ENCODE results near the gene ACACB. TPM values are rescaled to one million over a fixed set of nuclear protein-coding genes. Genes with fewer than 3 reads are reported as not detected.

Gene ACACB
- total RNA-seq, 6 experiments from 2014 or later, result 107 to 237 (median 187) TPM

DNA sequence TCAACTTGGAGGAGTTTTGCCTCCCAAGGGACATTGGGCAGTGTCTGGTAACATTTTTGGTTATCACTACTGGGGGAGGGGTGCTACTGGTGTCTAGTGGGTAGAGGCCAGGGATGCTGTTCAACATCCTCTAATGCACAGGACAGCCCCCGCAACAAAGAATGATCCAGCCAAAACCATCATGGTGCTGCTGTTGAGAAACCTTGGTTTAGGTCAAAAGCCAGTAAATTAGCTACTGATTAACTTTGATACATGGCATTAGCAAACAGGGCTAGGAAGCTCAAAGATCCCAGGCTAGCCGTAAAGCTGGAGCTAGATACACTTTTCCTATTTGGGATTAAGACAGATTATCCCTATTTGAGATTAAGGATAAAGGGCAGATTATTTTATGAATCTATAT lies 32.0 kb upstream of the ACACB start:
- WGBS (ENCODE audit: insufficient coverage, low coverage, low lambda C conversion rate, missing lambda C conversion rate), result 40% methylated on average over 2 of the region's 2 CpGs
- no peaks in the 10 kb centered on the region for H3K9me3 ChIP-seq
- DNase-seq, result peak in 1 of 3 donors; percentile 85
- peak overlapping the region in 2 of 3 donors; percentile 2 to 35 for H3K4me3 ChIP-seq
- peak; percentile 66 to 75 (median 70) for ATAC-seq
- intact Hi-C loops (cut with DNase I), result no loop called here
- no peaks in the 10 kb centered on the region for H3K27me3 ChIP-seq
- peaks cover 0 to 47% (median 18%) of the 10 kb centered on the region in 4 donors for H3K4me1 ChIP-seq
- peaks cover 0 to 33% (median 16%) of the 10 kb centered on the region in 4 donors for H3K36me3 ChIP-seq
- TF ChIP-seq, protein P1, sequence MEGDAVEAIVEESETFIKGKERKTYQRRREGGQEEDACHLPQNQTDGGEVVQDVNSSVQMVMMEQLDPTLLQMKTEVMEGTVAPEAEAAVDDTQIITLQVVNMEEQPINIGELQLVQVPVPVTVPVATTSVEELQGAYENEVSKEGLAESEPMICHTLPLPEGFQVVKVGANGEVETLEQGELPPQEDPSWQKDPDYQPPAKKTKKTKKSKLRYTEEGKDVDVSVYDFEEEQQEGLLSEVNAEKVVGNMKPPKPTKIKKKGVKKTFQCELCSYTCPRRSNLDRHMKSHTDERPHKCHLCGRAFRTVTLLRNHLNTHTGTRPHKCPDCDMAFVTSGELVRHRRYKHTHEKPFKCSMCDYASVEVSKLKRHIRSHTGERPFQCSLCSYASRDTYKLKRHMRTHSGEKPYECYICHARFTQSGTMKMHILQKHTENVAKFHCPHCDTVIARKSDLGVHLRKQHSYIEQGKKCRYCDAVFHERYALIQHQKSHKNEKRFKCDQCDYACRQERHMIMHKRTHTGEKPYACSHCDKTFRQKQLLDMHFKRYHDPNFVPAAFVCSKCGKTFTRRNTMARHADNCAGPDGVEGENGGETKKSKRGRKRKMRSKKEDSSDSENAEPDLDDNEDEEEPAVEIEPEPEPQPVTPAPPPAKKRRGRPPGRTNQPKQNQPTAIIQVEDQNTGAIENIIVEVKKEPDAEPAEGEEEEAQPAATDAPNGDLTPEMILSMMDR (IDR thresholded peaks at IDR 0.05), result no peak
- TF ChIP-seq POLR2A (IDR thresholded peaks at IDR 0.05), result peak; percentile 34
- H3K27ac ChIP-seq, result peak overlapping the region; percentile 49 to 74 (median 69)

DNA sequence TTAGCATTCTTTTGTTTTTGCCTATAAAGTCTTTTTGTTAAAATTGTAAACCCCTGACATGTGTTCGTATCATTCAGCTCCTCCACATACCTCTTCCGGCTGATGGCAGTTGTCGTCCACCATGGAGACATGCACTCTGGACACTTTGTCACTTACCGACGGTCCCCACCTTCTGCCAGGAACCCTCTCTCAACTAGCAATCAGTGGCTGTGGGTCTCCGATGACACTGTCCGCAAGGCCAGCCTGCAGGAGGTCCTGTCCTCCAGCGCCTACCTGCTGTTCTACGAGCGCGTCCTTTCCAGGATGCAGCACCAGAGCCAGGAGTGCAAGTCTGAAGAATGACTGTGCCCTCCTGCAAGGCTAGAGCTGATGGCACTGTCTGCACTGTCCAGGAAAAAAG lies 30.8 kb upstream of the ACACB start:
- H3K4me1 ChIP-seq, result peaks cover 0 to 54% (median 18%) of the 10 kb centered on the region in 4 donors
- H3K27ac ChIP-seq, result peak overlapping the region in 2 of 3 donors; percentile 69 to 74
- peak in 3 of 4 donors; percentile 25 to 59 (median 50) for ATAC-seq
- no peaks in the 10 kb centered on the region for H3K27me3 ChIP-seq
- intact Hi-C loops (cut with DNase I), result no loop called here
- DNase-seq, result peak in 1 of 3 donors; percentile 75
- H3K9me3 ChIP-seq, result no peaks in the 10 kb centered on the region
- TF ChIP-seq, protein P1 (IDR thresholded peaks at IDR 0.05), result no peak
- no peak for TF ChIP-seq POLR2A (IDR thresholded peaks at IDR 0.05)
- WGBS (ENCODE audit: insufficient coverage, low coverage, low lambda C conversion rate, missing lambda C conversion rate), result 60% methylated on average over 6 of the region's 11 CpGs
- H3K36me3 ChIP-seq, result peaks cover 0 to 33% (median 17%) of the 10 kb centered on the region in 4 donors
- peak overlapping the region in 1 of 3 donors; percentile 35 for H3K4me3 ChIP-seq

- no peaks in the 10 kb centered on the region for H3K9me3 ChIP-seq
- ATAC-seq, result peak; percentile 70 to 93 (median 88)
- WGBS (ENCODE audit: insufficient coverage, low coverage, low lambda C conversion rate, missing lambda C conversion rate), result 27% methylated on average over 5 of the region's 5 CpGs
- no peaks in the 10 kb centered on the region for H3K27me3 ChIP-seq
- H3K4me1 ChIP-seq, result peaks cover 0 to 65% (median 18%) of the 10 kb centered on the region in 4 donors
- H3K4me3 ChIP-seq, result no peak overlapping the region
- H3K27ac ChIP-seq, result peak overlapping the region in 2 of 3 donors; percentile 69 to 74
- peak; percentile 57 to 94 (median 93) for DNase-seq
- TF ChIP-seq, protein P1 (IDR thresholded peaks at IDR 0.05), result no peak
- peak; percentile 35 for TF ChIP-seq POLR2A (IDR thresholded peaks at IDR 0.05)
- H3K36me3 ChIP-seq, result peaks cover 0 to 26% (median 12%) of the 10 kb centered on the region in 4 donors
- intact Hi-C loops (cut with DNase I), result no loop called here
Observed at GRCh38 chr12:109087250-109087649, 29.1 kb upstream of the ACACB start.

- Histone ChIP-seq H3K4me3 (no peak overlapping the region), H3K27me3 (no peaks in the 10 kb centered on the region), H3K4me1 (peaks cover 0 to 73% (median 17%) of the 10 kb centered on the region in 4 donors), H3K9me3 (no peaks in the 10 kb centered on the region), H3K27ac (peak overlapping the region in 2 of 3 donors; percentile 13 to 74), H3K36me3 (peaks cover 0 to 17% (median 9%) of the 10 kb centered on the region in 4 donors)
- intact Hi-C loops (cut with DNase I), result no loop called here
- ATAC-seq, result no peak
- TF ChIP-seq, protein P1 (IDR thresholded peaks at IDR 0.05), result no peak
- TF ChIP-seq POLR2A (IDR thresholded peaks at IDR 0.05), result no peak
- WGBS (ENCODE audit: insufficient coverage, low coverage, low lambda C conversion rate, missing lambda C conversion rate), result 68% methylated on average over 5 of the region's 6 CpGs
- no peak for DNase-seq
Observed at GRCh38 chr12:109088818-109089217, 27.6 kb upstream of the ACACB start.
